Suprapubic skin (tissue), 4 donors: ENCODE data around the gene ZCCHC17. TPM values are rescaled to one million over a fixed set of nuclear protein-coding genes. Genes with fewer than 3 reads are reported as not detected.

Source experiments
- DNase-seq, 2 donors: peaks; one replicate each; pipeline ENCODE4 v3.0.0-alpha.2; 2019; ENCODE audit warnings: low spot score in 2 of 2
- H3K27ac ChIP-seq: fragments of 200-600 bp; sonication (generic); one replicate; pipeline ENCODE4 v1.5.1; 2019
- H3K27me3 ChIP-seq: fragments of 200-600 bp; sonication (generic); one replicate; pipeline ENCODE4 v1.5.1; 2019
- H3K36me3 ChIP-seq: fragments of 200-600 bp; sonication (generic); one replicate; pipeline ENCODE4 v1.5.1; 2019
- H3K4me1 ChIP-seq: fragments of 200-600 bp; sonication (generic); one replicate; pipeline ENCODE4 v1.5.1; 2019
- H3K4me3 ChIP-seq: fragments of 200-600 bp; sonication (generic); one replicate; pipeline ENCODE4 v1.5.1; 2019; ENCODE audit warnings: mild to moderate bottlenecking
- H3K9me3 ChIP-seq: fragments of 200-600 bp; sonication (generic); one replicate; pipeline ENCODE4 v1.5.1; 2019
- EP300 ChIP-seq: sonication (generic); formaldehyde crosslinking; IDR thresholded peaks from one replicate; pipeline ENCODE4 v1.6.1; 2017; ENCODE audit warnings: antibody characterized with exemption
- POLR2A ChIP-seq, 2 donors: fragments of 450-650 bp; IDR thresholded peaks; one replicate each; pipeline ENCODE4 v1.6.1; 2017; ENCODE audit warnings: antibody characterized with exemption in 2 of 2, mild to moderate bottlenecking in 2 of 2, moderate library complexity in 2 of 2
- POLR2AphosphoS5 ChIP-seq, 3 donors: sonication (generic); formaldehyde crosslinking; IDR thresholded peaks; one replicate each; pipeline ENCODE4 v1.6.1; 2017; ENCODE audit warnings: antibody characterized with exemption in 3 of 3
- whole genome bisulfite sequencing: methylation state at CpG from one replicate; pipeline ENCODE4 v1.1.5; 2018; 5-methylcytosine and 5-hydroxymethylcytosine counted together
- total RNA-seq, 4 donors: library from RNA; depleted of rRNA; stranded (reverse); fragments of >200 nt; gene quantifications; one replicate each; pipeline ENCODE4 v1.1.0, GENCODE V29; 2016
- TF ChIP-seq, protein P1 (sequence below), 2 donors: fragments of 200-600 bp in 1 of 2; fragments of 450-650 bp in 1 of 2; sonication (generic) in 1 of 2; IDR thresholded peaks; one replicate each; pipeline ENCODE4 v1.5.1; 2016 to 2019; ENCODE audit warnings: antibody characterized with exemption in 2 of 2, mild to moderate bottlenecking in 1 of 2, moderate library complexity in 1 of 2

The ZCCHC17 gene
- total RNA-seq, 4 donors from 2014 or later: 17.9 to 26.3 (median 23.1) TPM

- Histone ChIP-seq H3K27ac (no peak overlapping the region), H3K36me3 (no peaks in the 10 kb centered on the region), H3K4me3 (no peak overlapping the region), H3K27me3 (no peaks in the 10 kb centered on the region), H3K9me3 (no peaks in the 10 kb centered on the region), H3K4me1 (peaks cover 8% of the 10 kb centered on the region)
- WGBS: 88% methylated on average over 2 of the region's 2 CpGs
- TF ChIP-seq, protein P1, sequence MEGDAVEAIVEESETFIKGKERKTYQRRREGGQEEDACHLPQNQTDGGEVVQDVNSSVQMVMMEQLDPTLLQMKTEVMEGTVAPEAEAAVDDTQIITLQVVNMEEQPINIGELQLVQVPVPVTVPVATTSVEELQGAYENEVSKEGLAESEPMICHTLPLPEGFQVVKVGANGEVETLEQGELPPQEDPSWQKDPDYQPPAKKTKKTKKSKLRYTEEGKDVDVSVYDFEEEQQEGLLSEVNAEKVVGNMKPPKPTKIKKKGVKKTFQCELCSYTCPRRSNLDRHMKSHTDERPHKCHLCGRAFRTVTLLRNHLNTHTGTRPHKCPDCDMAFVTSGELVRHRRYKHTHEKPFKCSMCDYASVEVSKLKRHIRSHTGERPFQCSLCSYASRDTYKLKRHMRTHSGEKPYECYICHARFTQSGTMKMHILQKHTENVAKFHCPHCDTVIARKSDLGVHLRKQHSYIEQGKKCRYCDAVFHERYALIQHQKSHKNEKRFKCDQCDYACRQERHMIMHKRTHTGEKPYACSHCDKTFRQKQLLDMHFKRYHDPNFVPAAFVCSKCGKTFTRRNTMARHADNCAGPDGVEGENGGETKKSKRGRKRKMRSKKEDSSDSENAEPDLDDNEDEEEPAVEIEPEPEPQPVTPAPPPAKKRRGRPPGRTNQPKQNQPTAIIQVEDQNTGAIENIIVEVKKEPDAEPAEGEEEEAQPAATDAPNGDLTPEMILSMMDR (IDR thresholded peaks at IDR 0.05): no peak
- TF ChIP-seq POLR2A (IDR thresholded peaks at IDR 0.05) (no peak), POLR2AphosphoS5 (IDR thresholded peaks at IDR 0.05) (no peak), EP300 (no peak)
- no peak for DNase-seq
These were observed 101.4 kb downstream of the ZCCHC17 start for GRCh38 chr1:31398246-31398645.

DNA sequence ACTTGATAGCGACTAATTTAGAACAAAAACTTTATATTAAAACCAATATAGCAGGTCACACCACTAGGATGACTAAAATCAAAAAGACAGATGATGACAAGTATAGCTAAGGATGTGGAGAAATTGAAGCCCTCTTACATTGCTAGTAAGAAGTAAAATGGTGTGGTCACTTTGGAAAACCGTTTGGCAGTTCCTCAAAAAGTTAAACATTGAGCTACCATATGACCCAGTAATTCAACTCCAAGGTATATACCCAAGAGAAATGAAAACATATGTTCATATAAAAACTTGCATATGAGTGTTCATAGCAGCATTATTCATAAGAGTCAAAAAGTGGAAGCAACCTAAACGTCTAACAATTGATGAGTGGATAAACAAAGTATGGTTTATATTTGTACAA is 103.1 kb downstream of the ZCCHC17 start:
- no peak for DNase-seq
- Histone ChIP-seq H3K27ac (no peak overlapping the region), H3K36me3 (no peaks in the 10 kb centered on the region), H3K27me3 (no peaks in the 10 kb centered on the region), H3K4me3 (no peak overlapping the region), H3K9me3 (no peaks in the 10 kb centered on the region), H3K4me1 (no peaks in the 10 kb centered on the region)
- WGBS: 54% methylated on average over 3 of the region's 3 CpGs
- TF ChIP-seq POLR2AphosphoS5 (IDR thresholded peaks at IDR 0.05) (no peak), EP300 (no peak), POLR2A (IDR thresholded peaks at IDR 0.05) (no peak)
- TF ChIP-seq, protein P1 (IDR thresholded peaks at IDR 0.05): no peak

GRCh38 chr1:31400393-31400792 is 103.6 kb downstream of the ZCCHC17 start:
- DNase-seq: no peak
- H3K27me3 ChIP-seq: no peaks in the 10 kb centered on the region
- H3K27ac ChIP-seq: no peak overlapping the region
- 44% methylated on average over 3 of the region's 3 CpGs for WGBS
- H3K4me3 ChIP-seq: no peak overlapping the region
- no peak for TF ChIP-seq EP300
- TF ChIP-seq POLR2AphosphoS5 (IDR thresholded peaks at IDR 0.05): no peak
- TF ChIP-seq, protein P1 (IDR thresholded peaks at IDR 0.05): no peak
- TF ChIP-seq POLR2A (IDR thresholded peaks at IDR 0.05): no peak
- H3K9me3 ChIP-seq: no peaks in the 10 kb centered on the region
- no peaks in the 10 kb centered on the region for H3K4me1 ChIP-seq
- no peaks in the 10 kb centered on the region for H3K36me3 ChIP-seq

GRCh38 chr1:31401241-31401640 is 104.4 kb downstream of the ZCCHC17 start:
- H3K27me3 ChIP-seq: no peaks in the 10 kb centered on the region
- 48% methylated on average over 2 of the region's 2 CpGs for WGBS
- no peaks in the 10 kb centered on the region for H3K36me3 ChIP-seq
- H3K4me3 ChIP-seq: no peak overlapping the region
- DNase-seq: no peak
- no peak overlapping the region for H3K27ac ChIP-seq
- no peaks in the 10 kb centered on the region for H3K9me3 ChIP-seq
- no peaks in the 10 kb centered on the region for H3K4me1 ChIP-seq
- no peak for TF ChIP-seq POLR2AphosphoS5 (IDR thresholded peaks at IDR 0.05)
- TF ChIP-seq, protein P1 (IDR thresholded peaks at IDR 0.05): no peak
- no peak for TF ChIP-seq EP300
- no peak for TF ChIP-seq POLR2A (IDR thresholded peaks at IDR 0.05)

DNA sequence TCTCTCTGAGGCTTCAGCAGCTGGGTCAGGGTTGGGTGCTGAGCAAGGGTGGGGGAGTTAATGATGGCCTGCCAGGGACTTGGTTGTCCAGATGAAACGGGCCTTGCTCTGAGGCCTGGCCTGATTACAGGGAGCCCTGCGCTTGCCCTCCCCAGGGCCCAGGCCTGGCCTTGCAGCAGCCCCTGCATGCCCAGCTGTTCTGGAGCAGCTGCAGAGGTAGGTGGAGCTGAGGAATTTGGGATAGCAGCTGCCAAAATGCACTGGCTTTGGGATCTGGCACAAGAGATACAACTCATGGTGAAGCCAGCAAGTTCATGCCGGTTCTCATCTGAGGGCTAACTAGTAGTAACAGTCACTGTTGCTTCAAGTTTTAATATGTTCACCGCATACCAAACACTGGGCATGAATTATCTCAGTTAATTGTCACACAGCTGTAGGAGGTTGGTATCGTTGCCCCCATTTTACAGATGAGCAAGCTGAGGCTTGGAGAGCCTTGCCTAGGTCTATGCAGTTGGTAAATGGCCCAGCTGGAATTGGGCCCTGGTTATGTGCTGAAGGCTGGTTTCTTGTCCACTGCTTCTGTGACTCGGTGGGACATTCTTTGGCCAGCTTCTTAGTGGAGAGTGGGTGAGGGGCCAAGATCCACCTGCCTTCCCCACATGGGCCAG is 108.9 kb downstream of the ZCCHC17 start:
- Histone ChIP-seq H3K27ac (no peak overlapping the region), H3K9me3 (no peaks in the 10 kb centered on the region), H3K36me3 (no peaks in the 10 kb centered on the region), H3K27me3 (no peaks in the 10 kb centered on the region), H3K4me1 (no peaks in the 10 kb centered on the region), H3K4me3 (no peak overlapping the region)
- no peak for DNase-seq
- WGBS: 47% methylated on average over 5 of the region's 6 CpGs
- no peak for TF ChIP-seq EP300
- TF ChIP-seq POLR2A (IDR thresholded peaks at IDR 0.05): no peak
- TF ChIP-seq POLR2AphosphoS5 (IDR thresholded peaks at IDR 0.05): no peak
- TF ChIP-seq, protein P1 (IDR thresholded peaks at IDR 0.05): no peak
